ENCODE measurements around the gene USP3.

- no peak for TF ChIP-seq PATZ1 (CRISPR knock-in tag; IDR thresholded peaks at IDR 0.05; ENCODE audit: borderline replicate concordance)
- no peak for TF ChIP-seq POU6F1 (CRISPR knock-in tag; IDR thresholded peaks at IDR 0.05; ENCODE audit: borderline replicate concordance, low read depth)
- no peak for TF ChIP-seq CREB5 (CRISPR knock-in tag; IDR thresholded peaks at IDR 0.05; ENCODE audit: low read depth)
Measured at GRCh38 chr15:63576441-63576840, 72.0 kb downstream of the USP3 start.

All from SK-N-SH treated with all-trans-retinoic acid at 6 μM for 48 hours (cell line).